Cerebellar cortex (tissue), 1 donor: Measurements from ENCODE around the gene FITM2.

Experiments used
- DNase-seq: peaks from one replicate; pipeline ENCODE4 v3.0.0-alpha.2; 2015; ENCODE audit warnings: low spot score

Gene FITM2

DNA sequence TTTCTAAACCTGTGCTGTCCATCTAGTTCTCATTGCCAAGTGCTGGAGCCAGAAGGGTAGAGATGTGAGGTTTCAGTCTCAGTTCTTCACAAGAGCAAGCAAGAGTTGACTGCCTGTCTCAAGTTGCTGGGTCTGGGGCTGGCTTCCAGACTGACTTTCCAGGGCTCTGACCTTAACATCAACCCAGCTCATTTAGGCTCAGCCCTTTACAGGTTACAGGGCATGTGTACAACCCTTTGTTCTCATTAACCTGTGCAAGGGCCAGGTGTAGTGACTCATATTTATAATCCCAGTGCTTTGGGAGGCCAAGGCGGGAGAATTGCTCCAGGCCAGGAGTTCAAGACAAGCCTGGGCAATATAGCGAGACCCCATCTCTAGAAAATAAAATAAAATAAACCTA, 30.6 kb downstream of the FITM2 start:
- DNase-seq = no peak

DNA sequence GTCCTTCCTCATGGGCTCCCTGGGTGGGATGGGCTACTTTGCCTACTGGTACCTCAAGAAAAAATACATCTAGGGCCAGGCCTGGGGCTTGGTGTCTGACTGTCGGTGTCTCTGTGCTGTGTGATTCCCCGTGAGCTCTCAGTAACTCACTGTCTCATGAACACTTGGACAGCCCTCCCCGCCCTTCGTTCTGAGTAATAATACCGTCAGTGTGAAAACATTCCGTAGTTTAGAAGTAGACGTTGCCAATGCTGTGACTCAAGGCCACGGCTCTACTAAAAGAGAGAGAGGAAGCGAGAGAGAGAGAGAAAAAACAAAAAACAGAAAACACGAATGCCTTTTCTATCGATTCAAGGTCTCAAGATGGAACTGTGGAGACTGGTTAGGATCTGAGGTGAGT, 31.8 kb downstream of the FITM2 start:
- DNase-seq = no peak

DNA sequence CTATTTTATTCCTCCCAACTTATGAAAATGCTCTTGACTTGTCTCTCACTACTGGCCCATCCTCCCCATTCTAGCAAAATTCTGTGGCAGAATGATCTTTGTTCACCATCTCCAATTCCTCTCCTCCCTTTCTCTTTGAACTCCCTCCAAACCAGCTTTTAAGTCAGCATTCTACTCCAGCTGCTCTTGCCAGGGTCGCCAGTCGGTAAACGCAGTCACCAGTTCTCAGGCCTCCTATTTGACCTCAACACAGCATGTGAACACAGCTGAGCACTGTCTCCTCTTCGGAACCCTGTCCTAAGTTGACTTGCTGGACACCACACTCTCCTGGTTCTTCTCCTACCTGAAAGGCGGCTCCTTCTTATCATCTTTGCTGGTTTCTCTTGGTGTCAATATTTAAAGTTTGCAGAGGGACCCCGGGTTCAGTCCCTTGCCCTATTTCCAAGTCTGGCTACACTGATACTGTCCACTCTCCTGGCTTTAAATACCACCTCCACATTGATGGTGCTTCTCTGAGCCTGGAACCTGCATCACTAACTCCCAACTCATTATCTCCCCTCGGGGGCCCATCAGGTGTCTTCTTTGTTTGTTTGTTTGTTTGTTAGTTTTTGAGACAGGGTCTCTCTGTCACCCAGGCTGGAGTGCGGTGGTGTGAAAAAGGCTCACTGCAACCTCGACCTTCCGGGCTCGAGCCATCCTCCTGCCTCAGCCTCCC, 36.5 kb downstream of the FITM2 start:
- DNase-seq = no peak

DNA sequence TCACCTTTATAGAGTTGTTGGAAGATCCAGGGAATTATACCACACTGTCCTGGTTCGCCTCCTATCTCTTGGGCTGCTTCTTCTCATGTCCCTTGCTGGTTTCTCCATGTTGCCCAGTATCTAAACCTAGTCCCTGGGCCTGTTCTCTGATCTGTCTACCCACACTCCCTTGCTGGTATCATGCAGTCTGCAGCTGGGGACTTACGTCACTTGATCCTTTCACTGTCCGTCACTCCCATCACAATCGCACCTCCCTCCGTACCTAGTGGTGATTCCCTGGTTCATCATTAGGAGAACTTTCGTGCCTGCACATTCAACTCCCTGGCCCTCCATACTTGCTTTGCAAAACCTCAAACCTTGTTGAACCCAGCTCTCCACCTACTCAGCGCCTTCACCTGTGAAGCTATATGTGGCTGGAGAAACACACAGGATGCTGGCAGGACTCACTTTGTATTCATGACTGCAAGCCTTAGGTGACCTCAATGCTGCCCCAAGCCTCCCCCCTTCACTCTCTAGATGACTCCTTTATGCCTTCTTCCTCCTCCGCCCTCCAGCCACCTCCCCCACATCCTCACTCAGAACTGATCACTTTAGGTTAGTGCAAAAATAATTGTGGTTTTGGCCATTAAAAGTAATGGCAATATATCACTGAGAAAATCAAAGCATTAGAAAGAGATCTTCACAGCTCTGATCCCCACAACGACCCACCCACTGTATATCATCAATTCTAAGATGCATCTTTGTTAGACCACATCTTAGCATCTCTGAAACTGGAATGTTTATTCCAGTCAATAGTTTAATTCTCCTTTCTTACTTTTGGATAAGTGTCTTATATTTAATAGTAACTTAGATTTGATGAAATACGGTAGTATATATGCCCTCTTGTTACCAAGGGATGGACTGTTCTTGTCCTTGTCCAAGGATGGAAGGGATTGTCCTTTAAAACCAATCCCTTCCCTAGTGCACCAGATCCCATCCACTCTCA, 37.5 kb downstream of the FITM2 start:
- DNase-seq = no peak

DNA sequence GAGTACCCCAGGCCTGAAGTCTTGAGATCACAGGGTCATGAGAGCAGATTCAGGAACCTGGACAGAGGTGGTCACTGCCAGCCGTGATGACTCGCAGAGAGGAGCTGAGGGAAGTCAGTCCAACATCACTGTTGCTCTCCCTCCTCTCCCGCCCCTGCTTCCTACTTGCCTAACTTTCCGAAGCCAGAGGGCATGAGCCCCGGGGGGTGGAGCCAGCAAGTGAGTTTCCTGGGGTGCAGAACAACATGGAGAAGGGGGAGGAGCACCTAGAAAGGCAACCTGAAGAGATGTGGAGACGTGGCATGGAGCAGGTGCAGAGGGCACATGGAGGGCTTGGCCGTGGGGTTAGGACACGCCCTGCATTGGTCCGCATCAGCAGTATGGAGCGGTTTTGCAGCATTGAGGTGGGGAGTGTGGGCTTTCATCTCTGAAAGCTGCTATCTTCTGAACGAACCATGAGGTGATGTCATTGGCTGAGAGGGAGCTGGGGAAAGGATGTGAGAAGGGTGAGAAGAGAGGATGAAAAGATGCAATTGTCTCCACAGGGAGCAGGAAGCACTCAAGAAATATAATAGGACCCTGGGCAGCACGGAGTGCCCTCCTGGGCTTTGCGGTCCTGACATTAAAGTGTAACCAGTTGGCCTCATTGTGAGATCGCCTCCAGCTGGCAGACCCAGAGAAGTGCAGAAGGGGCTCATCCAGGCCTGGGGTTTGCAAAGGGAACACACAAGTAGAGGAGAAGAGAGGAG, 38.9 kb downstream of the FITM2 start:
- peak; percentile 10 for DNase-seq

DNA sequence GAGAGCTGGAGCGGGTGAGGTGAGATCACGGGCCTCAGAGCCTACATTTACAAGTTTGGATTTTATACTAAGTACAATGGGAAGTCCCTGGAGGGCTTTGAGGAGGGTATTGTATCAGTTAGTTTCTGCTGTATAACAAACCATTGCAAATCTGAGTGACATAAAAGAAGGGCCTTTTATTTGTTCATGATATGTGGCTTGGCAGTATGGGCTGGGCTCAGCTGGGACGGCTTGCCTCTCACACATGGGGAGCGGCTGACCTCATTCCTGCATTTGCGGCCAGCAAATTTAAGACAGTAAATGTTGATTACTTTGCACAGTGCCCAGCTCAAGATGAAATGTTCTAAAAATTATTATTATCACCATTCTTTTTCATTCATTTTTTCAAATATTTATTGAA, 42.2 kb downstream of the FITM2 start:
- no peak for DNase-seq

DNA sequence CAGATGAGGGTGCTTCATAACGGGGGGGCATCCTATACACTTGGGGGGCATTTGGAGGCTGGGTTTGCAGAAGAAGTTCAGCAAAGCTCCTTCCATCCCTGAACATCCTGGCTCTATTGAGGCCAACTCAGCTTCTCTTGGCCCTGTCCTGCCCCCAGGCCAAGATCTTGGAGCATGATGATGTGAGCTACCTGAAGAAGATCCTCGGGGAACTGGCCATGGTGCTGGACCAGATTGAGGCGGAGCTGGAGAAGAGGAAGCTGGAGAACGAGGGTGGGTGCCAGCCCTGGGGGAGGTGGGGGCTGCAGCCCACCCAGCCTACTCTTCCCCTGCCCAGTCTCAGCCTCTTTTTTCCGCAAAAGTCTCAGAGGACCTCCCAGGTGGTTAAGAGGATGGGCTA, 46.7 kb downstream of the FITM2 start:
- DNase-seq = no peak

DNA sequence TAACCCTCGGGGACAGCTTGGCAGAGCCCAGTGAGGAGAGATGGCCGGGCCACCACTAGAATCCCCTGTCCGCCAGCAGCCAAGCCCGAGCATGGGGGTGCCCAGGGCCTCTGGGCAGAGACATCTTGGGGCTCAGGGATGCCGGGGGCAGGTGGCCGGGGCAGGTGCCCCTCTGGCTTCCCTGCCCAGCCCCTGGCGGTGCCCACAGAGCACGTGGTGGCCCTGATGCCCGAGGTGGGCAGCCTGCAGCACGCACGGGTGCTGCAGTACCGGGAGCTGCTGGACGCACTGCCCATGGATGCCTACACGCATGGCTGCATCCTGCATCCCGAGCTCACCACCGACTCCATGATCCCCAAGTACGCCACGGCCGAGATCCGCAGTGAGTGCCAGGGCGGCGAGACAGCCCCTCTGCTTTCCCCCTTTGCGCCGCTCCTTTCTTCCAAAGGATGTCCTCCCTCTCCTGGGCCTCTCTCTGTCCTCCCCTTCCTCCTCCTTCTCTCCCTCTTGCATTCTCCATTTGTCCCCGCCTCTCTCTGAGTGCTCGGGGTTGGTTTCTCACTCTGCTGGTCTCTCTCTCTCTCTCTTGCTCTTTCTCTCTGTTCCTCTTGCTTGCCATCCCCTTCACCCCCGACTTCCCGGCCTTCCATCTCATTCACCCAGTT, 52.6 kb downstream of the FITM2 start:
- DNase-seq = no peak

DNA sequence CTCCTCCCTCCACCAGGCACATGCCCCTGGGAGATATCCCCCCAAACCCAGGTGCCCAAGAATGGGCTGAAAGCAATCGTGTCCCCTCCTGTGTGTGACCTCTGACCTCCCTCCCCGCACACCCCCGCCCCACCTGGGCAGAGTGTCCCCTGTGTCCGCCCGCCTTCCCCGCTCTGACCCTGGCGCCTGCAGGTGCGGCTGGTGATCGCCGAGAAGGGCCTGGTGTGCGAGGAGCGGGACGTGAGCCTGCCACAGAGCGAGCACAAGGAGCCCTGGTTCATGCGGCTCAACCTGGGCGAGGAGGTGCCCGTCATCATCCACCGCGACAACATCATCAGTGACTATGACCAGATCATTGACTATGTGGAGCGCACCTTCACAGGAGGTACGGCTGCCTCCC, 54.0 kb downstream of the FITM2 start:
- DNase-seq = no peak

DNA sequence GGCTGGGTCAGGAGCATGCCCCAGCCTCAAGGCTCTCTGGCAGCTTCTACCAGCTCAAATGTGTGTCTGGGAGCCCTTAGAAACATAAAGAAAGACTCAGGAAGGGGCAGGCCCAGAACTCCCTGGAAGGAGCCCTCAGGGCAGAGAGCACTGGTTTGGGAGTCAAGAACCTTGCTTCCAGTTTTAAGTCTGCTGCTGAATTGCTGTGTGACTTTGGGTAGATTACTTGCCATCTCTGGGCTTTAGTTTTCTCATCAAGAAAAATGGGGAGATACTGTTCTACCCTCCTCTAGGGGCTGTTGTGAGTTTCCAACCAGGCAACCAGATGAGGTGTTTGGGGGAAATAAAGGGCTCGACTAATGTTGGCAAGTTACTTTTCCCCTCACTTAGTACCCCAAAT, 55.1 kb downstream of the FITM2 start:
- DNase-seq = no peak

DNA sequence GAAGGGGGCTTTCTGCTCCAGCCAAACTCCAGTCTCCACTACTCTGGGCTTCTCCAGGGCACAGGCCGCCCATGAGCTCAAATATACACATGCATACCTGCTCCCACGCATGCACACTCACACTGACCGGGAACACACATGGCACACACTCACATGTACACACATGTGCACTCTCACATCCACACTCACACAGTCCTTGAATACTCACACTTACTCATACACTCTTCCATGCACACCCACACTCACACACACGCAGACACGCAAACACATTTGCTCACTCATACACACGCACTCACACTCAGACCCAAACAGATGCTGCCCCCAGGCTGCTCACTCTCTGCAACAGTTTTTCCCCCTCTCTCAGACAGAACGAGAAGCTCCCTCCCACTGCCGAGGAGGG, 56.9 kb downstream of the FITM2 start:
- DNase-seq = no peak

DNA sequence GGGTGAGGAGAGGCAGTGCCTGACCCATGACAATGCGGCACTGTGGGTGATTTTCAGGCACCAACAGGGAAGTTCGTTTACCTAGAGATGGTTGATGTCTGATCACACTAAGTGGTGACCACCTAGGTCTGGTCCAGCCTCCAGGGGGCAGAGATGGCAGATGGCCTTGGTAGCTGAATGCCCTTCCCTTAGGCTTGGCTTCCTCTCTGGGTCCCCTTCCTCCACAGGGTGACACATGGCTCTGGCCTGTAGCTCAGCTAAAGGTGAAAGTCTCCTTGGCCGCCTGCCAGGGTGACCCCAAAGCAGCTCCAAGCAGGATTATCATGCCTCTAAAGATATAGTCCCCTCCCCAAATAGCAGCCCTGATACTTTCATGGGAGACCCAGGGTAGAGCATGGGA, 57.5 kb downstream of the FITM2 start:
- DNase-seq = no peak
